Activated T-cell treated with anti-CD3 and anti-CD28 coated beads, Interleukin-2, amount 50 U/mL, for 1 hour (primary cell): Measurements from ENCODE around the gene PLCZ1.
"Not testable (repeated sequence)": the region's sequence is repeated elsewhere in the genome, so short reads cannot be mapped to it uniquely, and the experiment has no call there.

Source experiments
- DNase-seq: peaks from one replicate; pipeline ENCODE4 v3.0.0-alpha.2; 2020

Gene PLCZ1

DNA sequence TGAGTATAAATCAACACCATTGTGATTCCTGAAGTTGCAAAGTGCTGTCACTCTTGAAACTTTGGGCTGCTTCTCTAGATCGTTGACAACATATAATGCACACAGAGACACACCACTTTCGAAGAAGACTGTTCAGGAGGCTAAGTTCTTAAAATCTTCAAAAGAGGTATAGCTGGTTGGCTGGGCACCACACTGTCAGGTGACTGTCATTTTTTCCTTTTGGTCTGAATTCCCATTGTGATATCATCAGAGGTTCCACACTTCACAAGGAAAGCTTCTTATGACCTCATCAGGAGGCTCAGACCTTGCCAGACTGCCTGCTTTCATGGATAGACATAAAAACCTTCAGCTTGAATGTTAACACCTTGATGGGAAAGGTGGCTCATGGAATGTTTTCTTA, at the start of gene PLCZ1, which contains the start of gene CAPZA3:
TSS of gene PLCZ1 (minus strand) at position 194 of the 400 bp plus-strand sequence. CDS start 641 bp downstream, outside the sequence.
TSS of gene CAPZA3 (plus strand) at position 301 of the 400 bp plus-strand sequence. CDS start 150 bp downstream, outside the sequence.
- DNase-seq = no peak

- DNase-seq = not testable (repeated sequence)
Measured at GRCh38 chr12:18785465-18785864, 47.7 kb upstream of the PLCZ1 start.

GRCh38 chr12:18782827-18783226, 45.0 kb upstream of the PLCZ1 start:
- no peak for DNase-seq

GRCh38 chr12:18766479-18766878, 28.7 kb upstream of the PLCZ1 start:
- DNase-seq = not testable (repeated sequence)

DNA sequence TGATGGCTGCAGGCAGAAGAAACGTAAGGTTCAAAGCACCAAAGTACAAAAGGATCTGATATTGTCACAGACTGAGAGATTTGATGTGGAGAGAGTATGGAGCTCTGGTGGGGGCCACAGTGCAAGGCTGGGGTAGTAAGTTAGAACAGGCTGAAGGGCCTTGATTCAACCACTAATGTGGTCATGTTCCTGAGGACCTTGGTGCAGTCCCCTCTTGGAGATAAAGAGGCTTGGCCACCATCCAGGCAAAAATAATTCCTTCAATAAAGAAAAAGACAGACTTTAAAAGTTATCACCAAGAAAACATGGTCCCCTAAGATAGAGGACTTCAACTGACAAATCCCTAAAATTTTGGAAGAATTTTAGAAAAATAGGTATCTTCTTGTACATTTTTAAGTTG, 17.5 kb upstream of the PLCZ1 start:
- no peak for DNase-seq

GRCh38 chr12:18754124-18754707, 16.4 kb upstream of the PLCZ1 start:
- no peak for DNase-seq

DNA sequence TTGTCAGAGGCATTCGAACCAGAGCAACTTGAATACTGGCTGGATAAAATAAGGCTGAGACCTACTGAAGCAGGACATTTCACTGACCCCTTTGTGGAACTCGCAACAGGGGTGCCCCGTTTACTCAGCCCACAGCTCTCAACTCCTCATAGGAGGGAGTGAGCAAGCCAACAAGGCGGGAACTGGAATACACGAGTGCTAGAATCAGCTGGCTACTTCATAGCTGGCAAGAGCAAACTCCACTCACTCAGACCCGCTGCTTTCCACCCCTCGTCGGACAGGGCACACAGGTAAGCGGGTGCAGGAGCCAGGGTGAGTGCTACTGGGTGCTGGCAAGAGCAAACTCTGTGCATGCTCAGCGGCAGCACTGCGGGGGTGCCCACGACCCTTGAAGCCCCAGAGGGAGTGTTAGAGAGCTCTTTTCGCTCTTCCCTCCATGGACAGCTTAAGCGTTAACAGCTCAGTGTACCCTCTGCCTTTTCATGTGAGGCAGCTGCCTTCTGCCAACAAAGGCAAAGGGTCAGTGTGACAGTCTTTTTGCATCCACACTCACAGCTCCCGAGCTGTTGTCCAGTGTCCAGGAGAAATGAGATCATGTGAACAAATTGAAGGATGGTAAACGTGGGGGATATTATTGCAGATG, 15.8 kb upstream of the PLCZ1 start:
- DNase-seq = no peak

DNA sequence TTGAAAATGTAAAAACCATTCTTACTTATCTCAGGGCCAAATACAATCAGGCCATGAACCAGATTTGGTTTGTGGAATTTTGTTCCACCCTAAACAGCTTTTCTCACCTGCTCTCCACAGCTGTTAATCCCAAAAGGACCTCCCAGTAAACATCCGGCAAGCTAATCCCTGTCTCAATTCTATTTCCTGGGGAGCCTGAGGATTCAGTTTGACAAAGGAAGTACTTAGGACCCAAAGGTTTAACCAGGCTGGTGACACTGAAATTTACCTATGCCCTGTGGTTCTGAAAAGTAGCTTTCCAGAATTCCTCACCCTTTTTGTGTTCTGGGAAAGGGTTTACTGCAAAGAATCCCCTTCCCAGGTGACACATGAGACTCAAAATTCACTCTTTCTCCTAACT, 15.1 kb upstream of the PLCZ1 start:
- DNase-seq = no peak

DNA sequence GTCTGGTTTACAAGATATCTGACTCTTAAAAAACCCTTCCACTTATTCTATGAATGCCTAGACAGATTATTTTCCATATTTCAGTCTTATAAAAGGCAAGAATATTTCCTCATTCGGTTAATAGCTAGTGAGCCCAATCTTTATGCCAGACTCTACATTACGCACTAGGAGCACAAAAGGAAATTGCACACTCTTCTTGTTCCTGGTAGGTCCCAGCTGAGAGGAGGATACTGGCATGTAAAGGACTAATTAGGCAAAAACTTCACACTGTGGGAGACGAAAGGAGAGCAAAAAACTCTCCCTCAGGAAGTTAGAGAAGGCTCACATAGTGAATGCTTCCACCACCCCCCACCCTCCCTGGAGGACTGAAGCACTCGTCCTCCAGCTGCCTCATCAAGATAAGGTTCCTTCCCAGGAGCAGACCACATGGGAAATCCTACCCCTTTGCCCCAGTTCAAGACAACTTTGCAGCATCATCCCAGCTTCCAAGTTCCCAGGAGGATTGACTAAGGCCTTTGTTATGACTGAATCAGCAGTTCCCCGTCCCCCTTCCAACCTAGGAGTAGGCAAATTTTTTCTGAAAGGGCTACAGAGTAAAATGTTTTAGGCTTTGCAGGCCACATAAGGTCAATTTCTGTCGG, 14.6 kb upstream of the PLCZ1 start:
- no peak for DNase-seq

DNA sequence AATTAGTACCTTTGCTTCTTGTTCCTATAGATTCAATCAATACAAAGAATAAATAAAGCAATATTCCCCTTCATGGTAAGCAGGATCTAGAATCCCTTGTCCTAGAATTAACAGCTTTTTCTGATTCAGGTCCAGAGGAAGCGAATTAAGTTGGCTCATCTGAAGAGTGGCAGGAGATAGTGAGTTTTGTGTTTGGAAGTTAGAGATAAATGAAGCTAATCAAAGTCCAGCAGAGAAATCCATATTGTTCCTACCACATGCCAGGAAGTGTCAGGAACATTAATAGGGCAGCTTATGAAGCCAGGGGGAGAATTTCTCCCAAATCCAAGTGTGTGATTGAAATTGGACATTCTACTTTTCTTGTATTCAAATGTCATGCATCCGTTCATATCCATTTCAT, 14.1 kb upstream of the PLCZ1 start:
- DNase-seq = no peak

DNA sequence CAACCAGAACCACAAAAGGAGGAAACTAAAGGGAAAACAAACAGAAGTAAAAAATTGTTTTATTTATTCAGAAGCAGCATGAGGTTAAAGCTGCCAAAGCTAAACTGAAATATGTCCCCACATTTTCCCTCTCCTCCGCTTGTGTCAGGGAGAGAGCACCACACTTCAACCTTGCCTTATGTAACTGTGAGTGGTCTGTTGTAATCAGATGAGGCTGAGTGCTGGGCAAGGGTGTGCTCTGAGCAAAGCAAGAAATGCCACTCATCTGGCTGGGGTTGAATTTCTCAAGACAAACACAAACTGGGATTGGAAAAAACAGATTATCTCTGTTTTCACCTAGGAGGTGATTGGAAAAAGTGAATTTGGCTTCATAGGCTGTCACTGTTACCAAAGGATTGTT, 12.3 kb upstream of the PLCZ1 start:
- no peak for DNase-seq

GRCh38 chr12:18749386-18749957, 11.7 kb upstream of the PLCZ1 start:
- no peak for DNase-seq

DNA sequence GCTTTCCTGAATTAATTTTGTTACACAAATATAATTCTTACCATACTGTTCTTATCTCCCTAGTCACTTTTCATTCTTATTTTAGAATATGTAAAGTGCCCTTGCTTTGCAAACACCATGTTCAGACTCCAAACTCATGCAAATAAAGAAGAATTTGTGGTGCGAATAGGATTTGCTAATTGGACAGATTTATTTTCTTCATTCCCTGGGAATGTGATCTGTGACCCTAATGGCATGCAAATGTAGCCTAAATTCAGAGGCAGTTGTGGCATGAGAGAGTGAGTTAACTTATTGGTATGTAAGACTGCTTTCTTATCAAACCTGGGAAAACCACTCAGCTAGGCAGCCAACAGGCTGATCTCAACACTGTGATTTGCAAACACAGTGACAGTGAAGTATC, 10.1 kb upstream of the PLCZ1 start:
- DNase-seq = no peak

DNA sequence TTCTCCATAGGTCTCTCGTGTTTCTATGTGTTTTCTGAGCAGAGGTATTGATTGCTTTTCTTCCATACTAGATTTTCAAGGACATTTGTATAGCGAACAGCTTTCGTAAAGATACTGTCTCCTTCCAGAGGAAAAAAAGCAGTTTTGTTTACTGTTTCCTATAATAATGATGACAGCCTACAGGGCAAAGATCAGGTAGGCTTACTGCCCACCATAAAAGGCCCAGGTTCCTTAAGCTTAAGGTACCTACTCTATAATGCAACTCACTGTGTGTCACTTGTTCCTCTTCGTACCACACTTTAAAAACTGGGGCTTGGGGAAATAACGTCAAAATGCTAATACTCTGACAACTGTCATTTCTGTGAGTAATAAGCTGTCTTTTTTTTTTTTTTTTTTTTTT, 6.7 kb downstream of the PLCZ1 start:
- DNase-seq = no peak

DNA sequence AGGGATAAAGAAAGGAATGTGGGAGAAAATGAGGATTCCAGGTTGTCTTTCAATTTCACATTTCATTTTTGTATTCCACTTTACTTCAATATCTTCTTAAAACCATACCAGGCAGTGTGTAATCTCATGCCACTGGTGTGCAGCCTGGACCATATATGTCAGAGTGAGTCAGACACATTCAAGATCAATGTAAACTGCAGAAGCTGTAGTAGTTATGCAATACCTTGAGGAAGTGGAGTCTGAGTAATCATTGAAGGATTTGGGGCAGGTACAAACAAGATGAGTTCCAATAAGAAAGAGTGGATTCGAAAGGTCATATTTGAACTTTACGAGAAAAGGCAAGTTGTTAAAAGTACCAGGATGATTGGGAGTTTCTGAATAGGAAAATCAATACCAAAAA, 14.1 kb downstream of the PLCZ1 start:
- no peak for DNase-seq

DNA sequence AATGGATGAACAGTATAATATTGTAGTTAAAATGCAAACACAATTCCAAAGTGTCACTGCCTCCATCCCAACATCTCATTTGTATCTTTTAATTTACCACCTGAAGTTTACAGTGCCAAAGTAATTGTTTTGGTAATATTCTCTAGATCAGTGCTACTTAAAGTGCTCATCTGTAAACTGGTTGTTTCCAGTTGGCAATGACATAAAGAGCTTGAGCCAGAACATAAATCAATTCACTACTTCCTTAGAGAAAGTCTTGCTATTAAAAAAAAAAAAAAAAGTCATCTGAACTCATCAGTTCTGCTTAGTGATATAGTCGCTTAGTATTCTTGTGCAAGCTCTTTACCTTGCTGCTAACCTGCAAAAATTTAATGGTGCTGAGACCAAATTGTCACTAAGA, 16.4 kb downstream of the PLCZ1 start:
- DNase-seq = no peak

GRCh38 chr12:18720690-18721089, 17.1 kb downstream of the PLCZ1 start:
- DNase-seq = no peak

GRCh38 chr12:18719922-18720510, 17.8 kb downstream of the PLCZ1 start:
- DNase-seq = no peak

DNA sequence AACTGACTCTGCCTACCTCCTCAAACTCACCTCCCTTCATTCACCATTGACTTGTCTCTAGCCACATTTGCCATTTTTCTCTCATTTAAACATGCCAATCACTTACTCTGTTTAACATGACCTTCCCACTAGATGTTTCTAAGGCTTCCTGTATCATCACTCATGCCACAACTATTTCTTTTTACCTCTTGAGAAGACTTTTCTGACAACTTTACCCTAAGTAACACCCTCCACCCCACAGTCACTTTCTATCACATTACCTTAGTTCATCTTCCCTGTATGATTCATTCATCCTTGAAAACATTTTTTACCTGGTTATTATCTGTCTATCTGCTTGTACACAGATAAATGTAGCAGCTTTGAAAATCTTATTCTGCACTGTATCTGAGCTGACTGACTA, 19.4 kb downstream of the PLCZ1 start:
- DNase-seq = no peak

GRCh38 chr12:18716236-18716635, 21.6 kb downstream of the PLCZ1 start:
- DNase-seq = no peak

DNA sequence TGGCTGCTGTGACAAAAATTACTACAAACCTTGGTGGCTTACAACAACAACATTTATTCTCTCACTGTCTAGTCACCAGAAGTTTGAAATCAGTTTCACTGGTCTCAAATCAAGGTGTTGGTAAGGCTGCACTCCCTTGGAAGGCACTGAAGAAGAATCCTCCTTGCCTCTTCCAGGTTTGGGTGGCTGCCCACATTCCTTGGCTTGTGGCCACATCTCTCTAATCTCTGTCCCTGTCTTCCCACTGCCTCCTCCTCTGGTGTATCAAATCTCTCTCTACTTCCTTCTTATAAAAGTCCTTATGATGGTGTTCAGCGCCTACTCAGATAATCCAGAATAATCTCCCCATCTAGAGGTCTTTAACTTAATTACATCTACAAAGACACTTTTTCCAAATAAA, 31.0 kb downstream of the PLCZ1 start:
- no peak for DNase-seq

GRCh38 chr12:18703911-18704310, 33.9 kb downstream of the PLCZ1 start:
- no peak for DNase-seq

DNA sequence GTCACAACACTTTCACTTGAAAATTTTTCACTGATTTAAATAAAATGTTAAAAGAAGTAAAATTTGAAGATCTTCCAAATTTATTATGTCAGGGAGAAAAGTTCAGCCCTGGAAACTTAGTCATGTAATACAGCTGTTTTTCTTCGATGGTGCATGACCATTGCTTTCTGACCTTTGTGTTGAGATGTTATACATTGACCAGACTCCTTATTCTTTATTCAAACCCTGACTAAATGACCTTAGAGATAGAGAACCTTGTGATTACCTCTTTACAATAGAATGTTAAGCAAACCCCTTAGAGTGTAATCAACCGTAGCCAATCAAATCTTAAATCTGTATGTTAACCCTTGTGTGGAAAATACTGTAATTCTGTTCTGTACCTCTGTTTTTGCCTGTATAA, 34.5 kb downstream of the PLCZ1 start:
- no peak for DNase-seq

DNA sequence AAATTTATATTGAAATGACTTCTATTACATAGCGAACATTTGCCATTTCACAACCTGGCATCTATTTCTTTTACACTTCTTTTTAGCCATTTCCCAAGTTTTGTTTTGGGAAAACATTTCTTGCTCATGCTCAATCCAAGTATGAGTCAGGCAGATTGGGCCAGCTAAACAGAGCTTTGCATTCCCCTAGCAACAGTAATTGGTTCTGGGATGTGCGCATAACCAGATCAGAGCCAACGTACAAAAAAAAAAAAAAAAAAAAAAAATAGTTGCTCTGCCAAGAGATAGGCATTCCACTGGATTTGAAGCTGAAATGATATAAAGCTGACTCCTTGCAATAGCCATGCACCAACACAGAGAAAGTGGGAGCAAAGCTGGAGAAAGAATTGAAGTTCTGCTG, 37.5 kb downstream of the PLCZ1 start:
- no peak for DNase-seq
